WERI-Rb-1 (cell line): ENCODE results near the gene CLTC.
"Not testable (repeated sequence)": the region's sequence is repeated elsewhere in the genome, so short reads cannot be mapped to it uniquely, and the experiment has no call there.

Experiments
- DNase-seq: peaks from one replicate; pipeline ENCODE4 v3.0.0-alpha.2; 2020
- H3K27ac ChIP-seq: fragments of 250-450 bp; sonication (Bioruptor Pico); 2 replicates; pipeline ENCODE4 v1.5.1; 2020; ENCODE audit warnings: mild to moderate bottlenecking, moderate library complexity
- H3K27me3 ChIP-seq: fragments of 250-450 bp; sonication (Bioruptor Pico); 2 replicates; pipeline ENCODE4 v1.5.1; 2021; ENCODE audit warnings: mild to moderate bottlenecking, low read depth, moderate library complexity; ENCODE audit not compliant: insufficient read depth, severe bottlenecking
- H3K36me3 ChIP-seq: fragments of 250-450 bp; sonication (Bioruptor Pico); 2 replicates; pipeline ENCODE4 v1.5.1; 2020; ENCODE audit warnings: mild to moderate bottlenecking, moderate library complexity
- H3K4me3 ChIP-seq: 2 replicates; pipeline ENCODE4 v1.5.1; 2011; ENCODE audit warnings: low read depth, mild to moderate bottlenecking, control low read depth, low read length
- H3K9me3 ChIP-seq: fragments of 250-450 bp; sonication (Bioruptor Pico); 2 replicates; pipeline ENCODE4 v1.5.1; 2021; ENCODE audit warnings: mild to moderate bottlenecking, moderate library complexity; ENCODE audit not compliant: severe bottlenecking
- CTCF ChIP-seq: IDR thresholded peaks from 2 replicates; pipeline ENCODE4 v1.5.1; 2011; ENCODE audit warnings: low read depth, mild to moderate bottlenecking, control low read depth, inconsistent platforms, low read length

Gene CLTC

GRCh38 chr17:59619298-59620063 is at the start of gene CLTC:
CLTC (plus strand) TSS chr17:59619895; CDS start chr17:59620132, 237 bp downstream.
- Histone ChIP-seq H3K9me3 (no peaks in the 10 kb centered on the region), H3K27ac (peak within 1 kb of the TSS; percentile 99), H3K36me3 (peaks cover 11% of the 10 kb centered on the region), H3K4me3 (peak within 1 kb of the TSS; percentile 96), H3K27me3 (no peaks in the 10 kb centered on the region)
- peak; percentile 95 for DNase-seq
- no peak for TF ChIP-seq CTCF

- Histone ChIP-seq H3K27me3 (no peaks in the 10 kb centered on the region), H3K27ac (no peak overlapping the region), H3K36me3 (peaks cover 33% of the 10 kb centered on the region), H3K4me3 (no peak overlapping the region), H3K9me3 (no peaks in the 10 kb centered on the region)
- no peak for DNase-seq
- no peak for TF ChIP-seq CTCF
Observed at GRCh38 chr17:59572301-59572924, 47.3 kb upstream of the CLTC start.

- not testable (repeated sequence) for H3K27me3 ChIP-seq, H3K27ac ChIP-seq, DNase-seq, H3K4me3 ChIP-seq, H3K36me3 ChIP-seq, H3K9me3 ChIP-seq
Observed at GRCh38 chr17:59584168-59584567, 35.5 kb upstream of the CLTC start.

GRCh38 chr17:59600169-59600568 is 19.5 kb upstream of the CLTC start:
- H3K4me3 ChIP-seq, result no peak overlapping the region
- H3K9me3 ChIP-seq, result no peaks in the 10 kb centered on the region
- H3K27me3 ChIP-seq, result no peaks in the 10 kb centered on the region
- no peak for DNase-seq
- TF ChIP-seq CTCF, result no peak
- no peak overlapping the region for H3K27ac ChIP-seq
- H3K36me3 ChIP-seq, result peaks cover 33% of the 10 kb centered on the region

- no peaks in the 10 kb centered on the region for H3K27me3 ChIP-seq
- no peak for DNase-seq
- H3K4me3 ChIP-seq, result no peak overlapping the region
- no peak for TF ChIP-seq CTCF
- H3K36me3 ChIP-seq, result peaks cover 41% of the 10 kb centered on the region
- H3K9me3 ChIP-seq, result no peaks in the 10 kb centered on the region
- no peak overlapping the region for H3K27ac ChIP-seq
Observed at GRCh38 chr17:59601130-59601529, 18.6 kb upstream of the CLTC start.

GRCh38 chr17:59607061-59607460 is 12.6 kb upstream of the CLTC start:
- Histone ChIP-seq H3K9me3 (no peaks in the 10 kb centered on the region), H3K27me3 (no peaks in the 10 kb centered on the region), H3K4me3 (no peak overlapping the region), H3K27ac (no peak overlapping the region), H3K36me3 (peaks cover 75% of the 10 kb centered on the region)
- TF ChIP-seq CTCF, result no peak
- no peak for DNase-seq
